Measurements from ENCODE around the gene PAPPA.

PAPPA gene

GRCh38 chr9:116278326-116278725 lies 124.7 kb downstream of the PAPPA start:
- no peak for DNase-seq

GRCh38 chr9:116279230-116279629 lies 125.6 kb downstream of the PAPPA start:
- DNase-seq = no peak

GRCh38 chr9:116280529-116280928 lies 126.9 kb downstream of the PAPPA start:
- no peak for DNase-seq

GRCh38 chr9:116282597-116282996 lies 129.0 kb downstream of the PAPPA start:
- DNase-seq = no peak

- DNase-seq = no peak
These were observed 130.9 kb downstream of the PAPPA start for GRCh38 chr9:116284518-116284917.

- DNase-seq = no peak
These were observed 131.7 kb downstream of the PAPPA start for GRCh38 chr9:116285320-116285719.

GRCh38 chr9:116286297-116286696 lies 132.7 kb downstream of the PAPPA start:
- no peak for DNase-seq

GRCh38 chr9:116287721-116288120 lies 134.1 kb downstream of the PAPPA start:
- DNase-seq = no peak

- DNase-seq = no peak
These were observed 135.1 kb downstream of the PAPPA start for GRCh38 chr9:116288658-116289057.

- DNase-seq = no peak
These were observed 143.8 kb downstream of the PAPPA start for GRCh38 chr9:116297346-116297745.

- no peak for DNase-seq
These were observed 144.7 kb downstream of the PAPPA start for GRCh38 chr9:116298249-116298648.

- no peak for DNase-seq
These were observed 145.3 kb downstream of the PAPPA start for GRCh38 chr9:116298878-116299391.

GRCh38 chr9:116300360-116300870 lies 146.8 kb downstream of the PAPPA start:
- DNase-seq = no peak

- no peak for DNase-seq
These were observed 149.7 kb downstream of the PAPPA start for GRCh38 chr9:116303270-116303669.

- DNase-seq = no peak
These were observed 150.4 kb downstream of the PAPPA start for GRCh38 chr9:116303886-116304538.

GRCh38 chr9:116304761-116305160 lies 151.2 kb downstream of the PAPPA start:
- DNase-seq = no peak

- DNase-seq = no peak
These were observed 154.5 kb downstream of the PAPPA start for GRCh38 chr9:116308076-116308475.

- no peak for DNase-seq
These were observed 156.5 kb downstream of the PAPPA start for GRCh38 chr9:116309900-116310611.

GRCh38 chr9:116312221-116312620 lies 158.6 kb downstream of the PAPPA start:
- no peak for DNase-seq

- no peak for DNase-seq
These were observed 160.0 kb downstream of the PAPPA start for GRCh38 chr9:116313638-116314037.

- DNase-seq = no peak
These were observed 162.7 kb downstream of the PAPPA start for GRCh38 chr9:116316246-116316645.

GRCh38 chr9:116317503-116317902 lies 163.9 kb downstream of the PAPPA start:
- DNase-seq = no peak

GRCh38 chr9:116318468-116319374 lies 165.1 kb downstream of the PAPPA start:
- DNase-seq = no peak

Data from GF-D8 (cell line).